ENCODE data around the gene EZH2.

Gene EZH2

GRCh38 chr7:148782757-148783456 is 101.2 kb downstream of the EZH2 start:
- no peak overlapping the region for H3K4me3 ChIP-seq (ENCODE audit: low read depth, low read length)

GRCh38 chr7:148774471-148774870 is 109.6 kb downstream of the EZH2 start:
- no peak overlapping the region for H3K4me3 ChIP-seq (ENCODE audit: low read depth, low read length)

- H3K4me3 ChIP-seq (ENCODE audit: low read depth, low read length) = no peak overlapping the region
Measured at GRCh38 chr7:148773334-148773733, 110.8 kb downstream of the EZH2 start.

- H3K4me3 ChIP-seq (ENCODE audit: low read depth, low read length) = no peak overlapping the region
Measured at GRCh38 chr7:148772297-148773089, 111.6 kb downstream of the EZH2 start.

- no peak overlapping the region for H3K4me3 ChIP-seq (ENCODE audit: low read depth, low read length)
Measured at GRCh38 chr7:148770004-148770403, 114.1 kb downstream of the EZH2 start.

GRCh38 chr7:148763622-148764021 is 120.5 kb downstream of the EZH2 start:
- H3K4me3 ChIP-seq (ENCODE audit: low read depth, low read length) = no peak overlapping the region

GRCh38 chr7:148761499-148762278 is 122.4 kb downstream of the EZH2 start:
- H3K4me3 ChIP-seq (ENCODE audit: low read depth, low read length) = no peak overlapping the region

Measured in iPS-11a (cell line).